ENCODE measurements around the gene TBC1D2B. TPM values are rescaled to one million over a fixed set of nuclear protein-coding genes. Genes with fewer than 3 reads are reported as not detected.

Gene TBC1D2B
- total and polyA plus RNA-seq, 10 donors: 9.4 to 131 (median 97.4) TPM

- H3K27me3 ChIP-seq (replicated peaks in 1 of 7): no peaks in the 10 kb centered on the region
- 51 to 70% (median 68%) methylated on average over 3 of the region's 3 CpGs for WGBS, 5 donors
- TF ChIP-seq POLR2A (IDR thresholded peaks at IDR 0.05) (no peak), CTCF (IDR thresholded peaks at IDR 0.05 in 8 of 11, conservative IDR thresholded peaks at IDR 0.05 in 3 of 11) (no peak), POLR2AphosphoS5 (IDR thresholded peaks at IDR 0.05) (no peak)
- no peak for DNase-seq
- H3K9me3 ChIP-seq: no peaks in the 10 kb centered on the region
- H3K4me3 ChIP-seq: no peak overlapping the region
- intact Hi-C loops (cut with DNase I; ENCODE audit: low total_unique reads): no loop called here
- H3K27ac ChIP-seq: peak overlapping the region; percentile 22 to 97 (median 75)
- H3K36me3 ChIP-seq: no peaks in the 10 kb centered on the region
- peaks cover 75 to 100% (median 99%) of the 10 kb centered on the region in 6 donors for H3K4me1 ChIP-seq
Observed at GRCh38 chr15:78059110-78059839, 18.2 kb downstream of the TBC1D2B start.

- 90 to 98% (median 91%) methylated on average over 10 of the region's 10 CpGs for WGBS, 5 donors
- Histone ChIP-seq H3K9me3 (no peaks in the 10 kb centered on the region), H3K4me3 (no peak overlapping the region), H3K27me3 (replicated peaks in 1 of 7) (no peaks in the 10 kb centered on the region), H3K27ac (peak overlapping the region; percentile 22 to 97 (median 75)), H3K36me3 (peaks cover 0 to 6% (median 4%) of the 10 kb centered on the region in 6 donors), H3K4me1 (peaks cover 68 to 100% (median 98%) of the 10 kb centered on the region in 6 donors)
- no peak for TF ChIP-seq CTCF (IDR thresholded peaks at IDR 0.05 in 8 of 11, conservative IDR thresholded peaks at IDR 0.05 in 3 of 11)
- peak in 1 of 3 donors; percentile 19 for TF ChIP-seq POLR2AphosphoS5 (IDR thresholded peaks at IDR 0.05)
- TF ChIP-seq POLR2A (IDR thresholded peaks at IDR 0.05): no peak
- intact Hi-C loops (cut with DNase I; ENCODE audit: low total_unique reads): no loop called here
- DNase-seq: no peak
Observed at GRCh38 chr15:78058401-78058935, 19.0 kb downstream of the TBC1D2B start.

- no peak for TF ChIP-seq CTCF (IDR thresholded peaks at IDR 0.05 in 8 of 11, conservative IDR thresholded peaks at IDR 0.05 in 3 of 11)
- no peak for DNase-seq
- Histone ChIP-seq H3K36me3 (peaks cover 0 to 13% (median 7%) of the 10 kb centered on the region in 6 donors), H3K27me3 (replicated peaks in 1 of 7) (no peaks in the 10 kb centered on the region), H3K27ac (peak overlapping the region in 7 of 8 donors; percentile 53 to 97 (median 92)), H3K9me3 (no peaks in the 10 kb centered on the region), H3K4me3 (no peak overlapping the region), H3K4me1 (peaks cover 67 to 100% (median 98%) of the 10 kb centered on the region in 6 donors)
- WGBS, 5 donors: 84 to 91% (median 90%) methylated on average over 5 of the region's 5 CpGs
- intact Hi-C loops (cut with DNase I; ENCODE audit: low total_unique reads): no loop called here
Observed at GRCh38 chr15:78057803-78058202, 19.7 kb downstream of the TBC1D2B start.

GRCh38 chr15:78056714-78057269, 20.7 kb downstream of the TBC1D2B start:
- Histone ChIP-seq H3K4me1 (peaks cover 65 to 100% (median 98%) of the 10 kb centered on the region in 6 donors), H3K4me3 (peak overlapping the region in 1 of 8 donors; percentile 34), H3K9me3 (no peaks in the 10 kb centered on the region), H3K27me3 (replicated peaks in 1 of 7) (no peaks in the 10 kb centered on the region), H3K36me3 (peaks cover 0 to 22% (median 7%) of the 10 kb centered on the region in 6 donors), H3K27ac (peak overlapping the region; percentile 53 to 97 (median 82))
- DNase-seq: no peak
- no peak for TF ChIP-seq POLR2A (IDR thresholded peaks at IDR 0.05)
- no peak for TF ChIP-seq CTCF (IDR thresholded peaks at IDR 0.05 in 8 of 11, conservative IDR thresholded peaks at IDR 0.05 in 3 of 11)
- TF ChIP-seq POLR2AphosphoS5 (IDR thresholded peaks at IDR 0.05): peak in 2 of 3 donors; percentile 53 to 64
- intact Hi-C loops (cut with DNase I; ENCODE audit: low total_unique reads): no loop called here
- WGBS, 5 donors: 3 to 11% (median 9%) methylated on average over 2 of the region's 2 CpGs

All from spleen (tissue), 11 donors.